ENCODE measurements around the gene CSMD2.

Gene CSMD2

DNA sequence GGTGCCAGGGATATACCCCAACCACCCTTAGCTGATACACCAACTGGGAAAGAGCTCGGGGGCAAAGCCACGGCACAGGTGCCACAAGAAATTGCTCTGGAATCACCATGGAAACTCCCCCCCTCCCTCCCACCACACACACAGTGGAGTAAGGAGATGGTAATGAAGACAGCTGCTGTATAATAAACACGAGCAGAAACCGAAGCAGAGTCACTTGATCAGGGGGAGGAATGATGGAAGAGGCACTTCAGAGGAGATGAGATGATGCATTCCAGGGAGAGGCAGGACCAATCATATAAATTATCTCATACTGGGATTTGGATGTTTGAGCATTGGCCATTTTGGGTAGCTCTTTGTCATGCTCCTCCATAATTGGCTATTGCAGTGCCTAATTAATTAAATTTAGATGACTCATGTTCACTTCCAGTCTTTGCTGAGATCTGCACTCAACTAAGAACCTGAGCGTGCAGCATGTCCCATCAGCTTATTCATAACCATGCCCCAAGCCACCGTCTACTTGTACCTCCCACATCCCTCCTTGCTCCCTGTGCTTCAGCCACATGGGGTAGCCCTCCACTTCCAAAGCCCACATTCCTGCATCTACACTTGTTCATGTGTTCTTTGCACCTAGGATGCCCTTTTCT, 503.1 kb downstream of the CSMD2 start:
- no peak for DNase-seq (ENCODE audit: low read depth)
- no peak overlapping the region for H3K4me3 ChIP-seq (ENCODE audit: low read depth, low read length)

DNA sequence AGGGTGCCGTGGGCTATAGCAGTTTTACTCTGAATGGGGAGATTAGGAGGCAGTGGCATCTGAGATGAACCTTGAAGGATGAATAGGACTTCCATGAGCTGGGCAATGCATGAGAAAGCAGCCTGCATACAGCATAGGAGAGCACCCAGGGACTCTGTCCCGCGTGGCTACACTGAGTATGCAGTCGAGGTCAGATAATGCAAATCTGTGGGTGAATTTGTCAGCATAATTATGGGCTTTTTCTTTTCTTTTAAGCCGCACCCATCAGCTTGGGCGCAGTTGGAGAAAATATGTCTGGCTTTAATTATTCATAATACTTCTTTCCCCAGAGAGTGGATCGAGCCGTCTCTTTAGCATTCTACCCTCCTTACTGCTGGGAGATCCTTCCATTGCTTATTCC, 504.1 kb downstream of the CSMD2 start:
- TF ChIP-seq, protein P1, sequence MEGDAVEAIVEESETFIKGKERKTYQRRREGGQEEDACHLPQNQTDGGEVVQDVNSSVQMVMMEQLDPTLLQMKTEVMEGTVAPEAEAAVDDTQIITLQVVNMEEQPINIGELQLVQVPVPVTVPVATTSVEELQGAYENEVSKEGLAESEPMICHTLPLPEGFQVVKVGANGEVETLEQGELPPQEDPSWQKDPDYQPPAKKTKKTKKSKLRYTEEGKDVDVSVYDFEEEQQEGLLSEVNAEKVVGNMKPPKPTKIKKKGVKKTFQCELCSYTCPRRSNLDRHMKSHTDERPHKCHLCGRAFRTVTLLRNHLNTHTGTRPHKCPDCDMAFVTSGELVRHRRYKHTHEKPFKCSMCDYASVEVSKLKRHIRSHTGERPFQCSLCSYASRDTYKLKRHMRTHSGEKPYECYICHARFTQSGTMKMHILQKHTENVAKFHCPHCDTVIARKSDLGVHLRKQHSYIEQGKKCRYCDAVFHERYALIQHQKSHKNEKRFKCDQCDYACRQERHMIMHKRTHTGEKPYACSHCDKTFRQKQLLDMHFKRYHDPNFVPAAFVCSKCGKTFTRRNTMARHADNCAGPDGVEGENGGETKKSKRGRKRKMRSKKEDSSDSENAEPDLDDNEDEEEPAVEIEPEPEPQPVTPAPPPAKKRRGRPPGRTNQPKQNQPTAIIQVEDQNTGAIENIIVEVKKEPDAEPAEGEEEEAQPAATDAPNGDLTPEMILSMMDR (IDR thresholded peaks at IDR 0.05; ENCODE audit: control insufficient read depth, extremely low read depth, insufficient read depth) = no peak
- no peak overlapping the region for H3K4me3 ChIP-seq (ENCODE audit: low read depth, low read length)
- DNase-seq (ENCODE audit: low read depth) = no peak

More for the DNA sequence above, 503.1 kb downstream of the CSMD2 start:
- TF ChIP-seq, protein P1 (IDR thresholded peaks at IDR 0.05; ENCODE audit: control insufficient read depth, extremely low read depth, insufficient read depth) = no peak

DNA sequence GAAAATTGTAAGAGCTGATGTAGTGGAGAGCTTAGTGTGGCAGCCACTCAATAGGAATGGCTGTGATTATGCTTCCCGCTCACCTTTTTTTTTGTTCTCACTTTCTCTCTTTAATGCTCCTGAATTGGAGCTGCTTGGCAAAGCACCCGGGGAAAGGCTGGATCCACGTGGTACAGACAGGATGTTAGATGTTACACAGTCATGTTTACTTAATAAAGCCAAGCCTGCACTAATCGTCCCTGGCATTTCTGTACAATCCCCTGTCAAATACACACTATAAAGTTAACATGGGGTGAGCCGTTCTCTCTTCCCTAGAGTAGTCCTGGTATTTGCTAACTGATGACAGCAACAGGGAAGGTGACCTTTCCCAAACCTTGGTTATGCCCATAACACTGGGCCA, 504.8 kb downstream of the CSMD2 start:
- peak; percentile 94 for DNase-seq (ENCODE audit: low read depth)
- no peak overlapping the region; the same call in 1 of the 2 replicates for H3K4me3 ChIP-seq (ENCODE audit: low read depth, low read length)
- TF ChIP-seq, protein P1 (IDR thresholded peaks at IDR 0.05; ENCODE audit: control insufficient read depth, extremely low read depth, insufficient read depth) = no peak

DNA sequence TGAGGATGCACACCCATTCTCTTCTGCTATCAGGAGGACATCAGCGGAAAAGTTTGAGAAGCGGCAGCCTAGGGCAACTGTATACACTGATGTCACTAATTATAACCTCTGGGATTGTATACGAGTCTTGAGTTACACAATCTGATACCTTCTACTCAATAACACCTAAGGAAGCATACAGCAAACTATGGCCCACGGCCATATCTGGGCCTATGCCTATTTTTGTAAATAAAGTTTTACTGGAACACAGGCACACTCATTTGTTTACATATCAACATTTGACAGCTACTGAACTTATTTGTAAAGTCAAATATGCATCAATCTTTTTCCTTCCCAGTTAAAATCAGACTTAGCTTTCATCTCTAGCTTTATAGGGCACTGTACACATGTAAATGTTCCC, 505.4 kb downstream of the CSMD2 start:
- no peak overlapping the region for H3K4me3 ChIP-seq (ENCODE audit: low read depth, low read length)
- TF ChIP-seq, protein P1 (IDR thresholded peaks at IDR 0.05; ENCODE audit: control insufficient read depth, extremely low read depth, insufficient read depth) = no peak
- DNase-seq (ENCODE audit: low read depth) = peak; percentile 96

DNA sequence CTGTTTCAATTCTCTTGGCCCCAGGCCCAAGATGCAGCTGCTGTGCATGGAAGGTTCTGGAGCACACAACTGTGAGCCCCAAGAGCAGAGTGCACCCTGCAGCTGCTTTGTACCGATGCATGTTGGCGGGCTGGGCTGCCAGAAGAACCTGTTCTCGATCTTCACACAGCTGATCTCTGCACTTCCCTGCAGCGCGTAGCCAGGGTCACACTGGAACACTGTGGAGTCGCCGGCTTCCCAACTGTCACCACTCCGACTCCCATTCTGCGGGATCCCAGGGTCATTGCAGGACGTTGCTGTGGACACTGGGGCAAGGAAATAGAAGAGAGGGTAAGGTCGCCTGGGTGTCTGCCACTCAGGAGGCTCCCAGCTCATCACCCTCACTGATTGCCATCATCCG, 507.2 kb downstream of the CSMD2 start:
- H3K4me3 ChIP-seq (ENCODE audit: low read depth, low read length) = no peak overlapping the region
- DNase-seq (ENCODE audit: low read depth) = no peak
- TF ChIP-seq, protein P1 (IDR thresholded peaks at IDR 0.05; ENCODE audit: control insufficient read depth, extremely low read depth, insufficient read depth) = no peak

DNA sequence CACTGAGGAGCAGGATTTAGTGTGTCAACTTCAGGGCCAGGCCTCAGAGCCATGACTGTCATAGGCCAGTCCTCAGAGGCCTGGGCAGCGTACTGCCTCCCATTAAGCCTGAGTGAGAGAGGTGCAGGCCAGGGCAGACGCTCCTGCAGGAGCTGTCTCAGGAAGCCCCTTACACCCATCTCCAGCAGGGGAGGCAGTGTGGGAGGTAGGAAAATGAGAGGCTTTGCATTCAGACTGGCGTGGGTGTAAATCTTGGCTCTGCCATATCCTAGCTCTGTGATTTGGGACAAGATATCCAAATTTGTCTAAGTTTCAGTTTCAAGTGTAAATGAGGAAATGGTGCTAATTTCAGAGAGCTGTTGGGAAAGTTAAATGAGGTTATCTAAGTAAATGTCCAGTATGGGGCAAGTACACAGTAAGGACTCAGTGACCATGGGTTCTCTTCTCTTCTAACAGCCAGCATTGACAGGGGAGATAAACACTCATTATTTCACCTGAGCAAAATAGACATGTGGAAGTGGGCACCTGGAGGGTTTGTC, 508.5 kb downstream of the CSMD2 start:
- TF ChIP-seq, protein P1 (IDR thresholded peaks at IDR 0.05; ENCODE audit: control insufficient read depth, extremely low read depth, insufficient read depth) = no peak
- H3K4me3 ChIP-seq (ENCODE audit: low read depth, low read length) = no peak overlapping the region
- no peak for DNase-seq (ENCODE audit: low read depth)

DNA sequence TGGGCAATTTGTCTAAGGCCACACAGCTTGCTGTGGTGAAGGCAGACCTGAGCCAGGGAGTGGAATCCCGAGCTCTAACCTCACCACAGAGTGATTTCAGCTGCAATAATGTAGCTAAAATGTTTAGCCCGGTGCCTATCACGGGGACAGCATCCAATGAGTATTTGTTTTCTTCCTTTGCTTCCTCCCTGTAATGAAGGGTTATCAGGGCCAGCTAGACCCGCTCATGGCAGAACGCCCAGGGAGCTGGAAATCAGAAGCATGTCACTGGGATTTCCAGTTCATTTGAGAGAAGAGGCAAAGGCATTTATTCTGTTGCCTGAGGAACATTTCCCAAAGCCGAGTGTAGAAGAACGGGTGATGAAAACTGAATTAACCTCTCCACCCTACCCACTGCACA, 509.5 kb downstream of the CSMD2 start:
- DNase-seq (ENCODE audit: low read depth) = no peak
- TF ChIP-seq, protein P1 (IDR thresholded peaks at IDR 0.05; ENCODE audit: control insufficient read depth, extremely low read depth, insufficient read depth) = no peak
- no peak overlapping the region for H3K4me3 ChIP-seq (ENCODE audit: low read depth, low read length)

All from LNCaP clone FGC (cell line).